H9 (cell line): ENCODE measurements around the gene MSI2. TPM values are rescaled to one million over a fixed set of nuclear protein-coding genes. Genes with fewer than 3 reads are reported as not detected.

Experiments
- DNase-seq: peaks from one replicate; pipeline ENCODE4 v3.0.0-alpha.2; 2017
- H2AFZ ChIP-seq: one replicate; pipeline ENCODE4 v1.6.1; 2013; ENCODE audit warnings: mild to moderate bottlenecking, low read length, control low read depth, moderate library complexity
- H2AK5ac ChIP-seq: 2 replicates; pipeline ENCODE4 v1.6.1; 2013; ENCODE audit warnings: low read length, control low read depth, mixed read lengths; ENCODE audit not compliant: insufficient read length
- H2BK120ac ChIP-seq: one replicate; pipeline ENCODE4 v1.6.1; 2013; ENCODE audit warnings: low read depth, mild to moderate bottlenecking, low read length, control low read depth, inconsistent platforms; ENCODE audit not compliant: poor library complexity, severe bottlenecking
- H2BK12ac ChIP-seq: 2 replicates; pipeline ENCODE4 v1.6.1; 2013; ENCODE audit warnings: low read length, control low read depth, mixed read lengths, low read depth; ENCODE audit not compliant: insufficient read length
- H2BK15ac ChIP-seq: 2 replicates; pipeline ENCODE4 v1.6.1; 2013; ENCODE audit warnings: low read depth, low read length, control low read depth
- H2BK20ac ChIP-seq: one replicate; pipeline ENCODE4 v1.6.1; 2013; ENCODE audit warnings: low read depth, mild to moderate bottlenecking, low read length, control low read depth, inconsistent platforms; ENCODE audit not compliant: poor library complexity, severe bottlenecking
- H2BK5ac ChIP-seq: 2 replicates; pipeline ENCODE4 v1.6.1; 2013; ENCODE audit warnings: low read length, control low read depth, mixed read lengths; ENCODE audit not compliant: insufficient read length
- H3K14ac ChIP-seq: 2 replicates; pipeline ENCODE4 v1.6.1; 2013; ENCODE audit warnings: low read length, control low read depth; ENCODE audit not compliant: insufficient read depth
- H3K18ac ChIP-seq: 2 replicates; pipeline ENCODE4 v1.6.1; 2013; ENCODE audit warnings: low read depth, mild to moderate bottlenecking, mixed read lengths, low read length, control low read depth; ENCODE audit not compliant: insufficient read length
- H3K23ac ChIP-seq: 2 replicates; pipeline ENCODE4 v1.6.1; 2013; ENCODE audit warnings: low read length, control low read depth, mixed read lengths, low read depth; ENCODE audit not compliant: insufficient read length
- H3K23me2 ChIP-seq: 2 replicates; pipeline ENCODE4 v1.6.1; 2013; ENCODE audit warnings: low read depth, mild to moderate bottlenecking, mixed read lengths, low read length, control low read depth; ENCODE audit not compliant: insufficient read length, poor library complexity, severe bottlenecking
- H3K27ac ChIP-seq: 2 replicates; pipeline ENCODE4 v1.5.1; 2013; ENCODE audit warnings: low read length, control low read depth, mixed read lengths, low read depth; ENCODE audit not compliant: insufficient read length
- H3K27me3 ChIP-seq: 2 replicates; pipeline ENCODE4 v1.6.1; 2013; ENCODE audit warnings: low read length, control low read depth, inconsistent platforms; ENCODE audit not compliant: insufficient read depth
- H3K4ac ChIP-seq: 2 replicates; pipeline ENCODE4 v1.6.1; 2013; ENCODE audit warnings: low read depth, mild to moderate bottlenecking, control low read depth, inconsistent platforms, low read length, moderate library complexity
- H3K4me1 ChIP-seq: 2 replicates; pipeline ENCODE4 v1.6.1; 2013; ENCODE audit warnings: low read length, control low read depth, inconsistent platforms; ENCODE audit not compliant: insufficient read depth
- H3K4me2 ChIP-seq: 2 replicates; pipeline ENCODE4 v1.6.1; 2013; ENCODE audit warnings: low read length, control low read depth, mixed read lengths; ENCODE audit not compliant: insufficient read length, insufficient read depth
- H3K56ac ChIP-seq: 2 replicates; pipeline ENCODE4 v1.6.1; 2013; ENCODE audit warnings: low read depth, mild to moderate bottlenecking, mixed read lengths, low read length, control low read depth; ENCODE audit not compliant: insufficient read length
- H3K79me1 ChIP-seq: 2 replicates; pipeline ENCODE4 v1.6.1; 2013; ENCODE audit warnings: low read depth, mild to moderate bottlenecking, moderate library complexity, low read length, control low read depth, inconsistent platforms; ENCODE audit not compliant: insufficient read depth, poor library complexity, severe bottlenecking
- H3K79me2 ChIP-seq: 2 replicates; pipeline ENCODE4 v1.6.1; 2013; ENCODE audit warnings: low read length, control low read depth, inconsistent platforms; ENCODE audit not compliant: insufficient read depth
- H3K9ac ChIP-seq: 2 replicates; pipeline ENCODE4 v1.6.1; 2013; ENCODE audit warnings: low read length, control low read depth, mixed read lengths; ENCODE audit not compliant: insufficient read length; ENCODE audit errors: extremely low read depth
- H3K9me3 ChIP-seq: one replicate; pipeline ENCODE4 v1.6.1; 2013; ENCODE audit warnings: low read depth, low read length, inconsistent platforms; ENCODE audit not compliant: control insufficient read depth
- H3T11ph ChIP-seq: one replicate; pipeline ENCODE4 v1.6.1; 2013; ENCODE audit warnings: mild to moderate bottlenecking, low read length, control low read depth, inconsistent platforms
- H4K20me1 ChIP-seq: one replicate; pipeline ENCODE4 v1.6.1; 2013; ENCODE audit not compliant: control insufficient read depth, insufficient read length, insufficient read depth
- H4K5ac ChIP-seq: 2 replicates; pipeline ENCODE4 v1.6.1; 2013; ENCODE audit warnings: low read depth, mild to moderate bottlenecking, mixed read lengths, low read length, control low read depth; ENCODE audit not compliant: insufficient read length
- H4K8ac ChIP-seq: replicated peaks from 2 replicates; pipeline ENCODE4 v1.6.1; 2013; ENCODE audit warnings: low read length, control low read depth, mixed read lengths, low read depth; ENCODE audit not compliant: insufficient read length
- H4K91ac ChIP-seq: 2 replicates; pipeline ENCODE4 v1.6.1; 2013; ENCODE audit warnings: low read depth, mild to moderate bottlenecking, moderate library complexity, mixed read lengths, low read length, control low read depth; ENCODE audit not compliant: insufficient read length
- H3K27ac Mint-ChIP-seq, 3 experiments: 2 replicates in 2 of 3; 3 replicates in 1 of 3; pipeline ENCODE4 v1.8.0; 2020 to 2021; ENCODE audit warnings: mixed read lengths in 3 of 3, mild to moderate bottlenecking in 1 of 3, moderate library complexity in 1 of 3
- H3K27me3 Mint-ChIP-seq: 2 replicates; pipeline ENCODE4 v1.8.0; 2021; ENCODE audit warnings: low read depth, mild to moderate bottlenecking, moderate library complexity, mixed read lengths
- H3K36me3 Mint-ChIP-seq, 3 experiments: 2 replicates in 2 of 3; 3 replicates in 1 of 3; pipeline ENCODE4 v1.8.0; 2020 to 2021; ENCODE audit warnings: low read depth in 3 of 3, mixed read lengths in 3 of 3; ENCODE audit not compliant: insufficient read depth in 1 of 3
- H3K4me1 Mint-ChIP-seq, 2 experiments: 2 replicates each; pipeline ENCODE4 v1.8.0; 2020; ENCODE audit warnings: mixed read lengths in 2 of 2
- H3K4me3 Mint-ChIP-seq, 2 experiments: 2 replicates in 1 of 2; 3 replicates in 1 of 2; pipeline ENCODE4 v1.8.0; 2020 to 2021; ENCODE audit warnings: mild to moderate bottlenecking in 2 of 2, mixed read lengths in 2 of 2, moderate library complexity in 1 of 2
- H3K9me3 Mint-ChIP-seq, 2 experiments: 2 replicates in 1 of 2; 3 replicates in 1 of 2; pipeline ENCODE4 v1.8.0; 2020; ENCODE audit warnings: mild to moderate bottlenecking in 2 of 2, mixed read lengths in 2 of 2, moderate library complexity in 1 of 2
- WGBS: extraction: QIAGEN DNeasy Blood & Tissue Kit; methylation state at CpG from one replicate; pipeline ENCODE4 v1.1.7; 2013; ENCODE audit warnings: missing lambda C conversion rate, low lambda C conversion rate, mixed read lengths; ENCODE audit not compliant: insufficient read length; ENCODE audit errors: extremely low coverage; 5-methylcytosine and 5-hydroxymethylcytosine counted together
- total RNA-seq: library from RNA; stranded (reverse); gene quantifications from 2 replicates; pipeline ENCODE4 v1.2.1, GENCODE V29; 2021
- TF ChIP-seq, protein P1 (sequence below): fragments of 200-600 bp; sonication (generic); conservative IDR thresholded peaks from 3 replicates; pipeline ENCODE4 v1.8.0; 2021; ENCODE audit warnings: antibody characterized with exemption, mild to moderate bottlenecking

The MSI2 gene
- total RNA-seq, 1 experiment from 2014 or later: 98.5 TPM

- no peaks in the 10 kb centered on the region for H3K4me1 ChIP-seq
- no peak overlapping the region for H2AK5ac ChIP-seq
- no peaks in the 10 kb centered on the region for H3K9me3 ChIP-seq
- H3K18ac ChIP-seq: no peak overlapping the region
- Mint-ChIP-seq H3K4me3 (no peak overlapping the region), H3K36me3 (peaks cover 3 to 24% (median 12%) of the 10 kb centered on the region in 3 experiments; a peak in 6 of 7 replicates), H3K27me3 (no peaks in the 10 kb centered on the region), H3K9me3 (no peaks in the 10 kb centered on the region), H3K27ac (no peak overlapping the region), H3K4me1 (peaks cover 35 to 41% of the 10 kb centered on the region in 2 experiments)
- H4K20me1 ChIP-seq: no peaks in the 10 kb centered on the region
- H2BK20ac ChIP-seq: no peak overlapping the region
- H3K27me3 ChIP-seq: no peaks in the 10 kb centered on the region
- H3T11ph ChIP-seq: no peak overlapping the region
- H3K79me2 ChIP-seq: no peaks in the 10 kb centered on the region; the same call in 1 of the 2 replicates
- H3K4ac ChIP-seq: no peak overlapping the region
- no peak overlapping the region for H3K56ac ChIP-seq
- no peak overlapping the region for H4K5ac ChIP-seq
- H3K27ac ChIP-seq: no peak overlapping the region
- H3K23ac ChIP-seq: no peak overlapping the region
- no peaks in the 10 kb centered on the region for H3K23me2 ChIP-seq
- no peak overlapping the region for H3K9ac ChIP-seq
- H3K14ac ChIP-seq: no peak overlapping the region
- H2AFZ ChIP-seq: no peak overlapping the region
- no peaks in the 10 kb centered on the region for H3K79me1 ChIP-seq
- H2BK120ac ChIP-seq: no peak overlapping the region
- no peak overlapping the region for H4K91ac ChIP-seq
- no peak for DNase-seq
- H4K8ac ChIP-seq: no peak overlapping the region
- TF ChIP-seq, protein P1, sequence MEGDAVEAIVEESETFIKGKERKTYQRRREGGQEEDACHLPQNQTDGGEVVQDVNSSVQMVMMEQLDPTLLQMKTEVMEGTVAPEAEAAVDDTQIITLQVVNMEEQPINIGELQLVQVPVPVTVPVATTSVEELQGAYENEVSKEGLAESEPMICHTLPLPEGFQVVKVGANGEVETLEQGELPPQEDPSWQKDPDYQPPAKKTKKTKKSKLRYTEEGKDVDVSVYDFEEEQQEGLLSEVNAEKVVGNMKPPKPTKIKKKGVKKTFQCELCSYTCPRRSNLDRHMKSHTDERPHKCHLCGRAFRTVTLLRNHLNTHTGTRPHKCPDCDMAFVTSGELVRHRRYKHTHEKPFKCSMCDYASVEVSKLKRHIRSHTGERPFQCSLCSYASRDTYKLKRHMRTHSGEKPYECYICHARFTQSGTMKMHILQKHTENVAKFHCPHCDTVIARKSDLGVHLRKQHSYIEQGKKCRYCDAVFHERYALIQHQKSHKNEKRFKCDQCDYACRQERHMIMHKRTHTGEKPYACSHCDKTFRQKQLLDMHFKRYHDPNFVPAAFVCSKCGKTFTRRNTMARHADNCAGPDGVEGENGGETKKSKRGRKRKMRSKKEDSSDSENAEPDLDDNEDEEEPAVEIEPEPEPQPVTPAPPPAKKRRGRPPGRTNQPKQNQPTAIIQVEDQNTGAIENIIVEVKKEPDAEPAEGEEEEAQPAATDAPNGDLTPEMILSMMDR: no peak
- no peak overlapping the region for H2BK15ac ChIP-seq
- no peak overlapping the region for H2BK12ac ChIP-seq
- no peak overlapping the region for H3K4me2 ChIP-seq
- H2BK5ac ChIP-seq: no peak overlapping the region
- WGBS: no CpG with 5 or more reads among the region's 5 CpGs
Observed at GRCh38 chr17:57326764-57327163, 70.4 kb downstream of the MSI2 start.
